Cerebellar nuclear complex (tissue), 1 donor: ENCODE data around the gene ADAMTS15.

Experiments used
- DNase-seq, 2 experiments: peaks; one replicate each; lab custom pipeline; 2025; lab: John Stamatoyannopoulos, UW

ADAMTS15 gene

GRCh38 chr11:130462931-130463330 is 14.5 kb downstream of the ADAMTS15 start:
- no peak for DNase-seq

- no peak for DNase-seq
Observed at GRCh38 chr11:130464291-130464812, 15.9 kb downstream of the ADAMTS15 start.

GRCh38 chr11:130465263-130465662 is 16.8 kb downstream of the ADAMTS15 start:
- no peak for DNase-seq

DNA sequence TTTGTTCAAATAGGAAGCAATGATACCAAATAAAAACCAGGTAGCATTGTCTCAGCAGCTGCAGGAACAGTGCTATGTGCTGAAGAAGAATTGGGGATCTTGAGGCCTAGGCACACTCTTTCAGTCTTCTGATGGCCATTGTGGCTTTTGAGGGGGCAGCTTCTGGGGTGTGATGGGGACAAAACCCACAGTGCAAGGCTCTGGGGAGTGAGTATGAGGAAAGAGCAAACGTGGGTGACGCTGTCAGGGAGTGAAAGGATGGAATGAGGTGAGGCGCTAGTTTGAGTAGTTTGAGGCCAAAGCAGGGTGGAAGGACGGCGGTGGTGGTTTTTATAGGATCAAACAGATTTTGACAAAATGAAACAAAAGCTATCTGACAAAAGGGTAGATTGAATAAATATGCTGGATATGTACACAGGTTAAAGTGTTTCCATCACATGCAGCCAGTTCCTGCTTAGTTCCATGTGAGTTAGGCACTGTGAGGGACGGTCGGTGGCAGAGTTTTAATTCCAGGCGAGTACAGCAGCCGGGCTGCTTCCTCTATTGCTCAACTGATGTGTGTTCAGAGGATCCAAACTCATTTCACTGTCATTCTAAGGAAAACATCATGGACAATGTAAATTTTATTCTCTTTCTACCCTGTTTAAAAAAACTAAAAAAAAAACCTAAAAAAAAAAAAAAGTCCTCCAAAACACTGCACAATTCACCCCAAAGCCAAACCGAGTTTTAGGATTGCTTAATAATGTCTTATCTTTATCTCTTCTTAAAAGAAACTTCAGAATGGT is 18.9 kb downstream of the ADAMTS15 start:
- DNase-seq = no peak

DNA sequence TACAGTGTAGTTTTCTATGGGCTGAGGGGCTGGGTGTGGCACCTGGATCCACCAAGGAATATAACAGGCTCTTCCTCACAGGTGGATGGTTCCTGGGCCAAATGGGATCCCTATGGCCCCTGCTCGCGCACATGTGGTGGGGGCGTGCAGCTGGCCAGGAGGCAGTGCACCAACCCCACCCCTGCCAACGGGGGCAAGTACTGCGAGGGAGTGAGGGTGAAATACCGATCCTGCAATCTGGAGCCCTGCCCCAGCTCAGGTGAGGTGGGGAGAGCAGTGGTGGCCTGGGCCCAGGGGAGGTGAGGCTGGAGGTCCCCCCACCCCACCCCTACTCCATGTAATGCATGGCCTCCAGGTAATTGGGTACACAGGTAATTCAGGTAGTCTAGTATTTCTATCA is 20.7 kb downstream of the ADAMTS15 start:
- DNase-seq = no peak

- DNase-seq = no peak
Observed at GRCh38 chr11:130470832-130471706, 22.6 kb downstream of the ADAMTS15 start.

DNA sequence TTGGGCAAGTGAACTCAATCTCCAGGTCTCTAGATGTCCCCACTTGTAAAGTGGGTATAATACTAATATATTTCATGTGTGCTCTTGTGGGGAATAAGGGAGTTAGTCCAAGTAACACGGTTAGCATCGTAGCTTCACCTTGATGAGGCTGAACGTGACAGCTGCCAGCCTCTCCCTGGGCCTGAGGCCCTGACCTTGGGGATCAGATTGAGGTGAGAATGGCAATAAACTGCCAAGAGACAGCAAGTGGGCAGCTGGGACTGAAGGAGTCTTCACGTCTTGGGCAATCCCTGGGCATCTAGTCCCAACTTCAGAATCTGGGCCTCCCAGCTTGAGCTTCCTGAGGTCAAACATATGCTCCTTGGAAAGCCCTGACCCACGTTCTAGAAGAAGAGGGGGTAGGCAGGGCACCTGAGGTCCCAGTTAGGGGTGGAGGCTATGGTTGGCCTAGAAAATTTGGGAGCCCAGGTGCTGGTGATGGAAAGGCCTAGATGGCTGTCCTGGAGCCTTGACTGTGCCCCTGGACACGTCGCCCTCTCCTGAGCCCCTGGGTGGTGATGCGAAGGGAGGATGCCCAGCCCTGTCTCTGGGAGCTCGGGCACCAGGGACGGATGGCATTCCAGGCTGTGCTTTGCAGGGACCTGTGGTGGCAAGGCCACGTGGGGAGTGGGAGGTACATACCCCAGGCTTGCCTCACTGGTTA is 23.4 kb downstream of the ADAMTS15 start:
- DNase-seq = no peak

DNA sequence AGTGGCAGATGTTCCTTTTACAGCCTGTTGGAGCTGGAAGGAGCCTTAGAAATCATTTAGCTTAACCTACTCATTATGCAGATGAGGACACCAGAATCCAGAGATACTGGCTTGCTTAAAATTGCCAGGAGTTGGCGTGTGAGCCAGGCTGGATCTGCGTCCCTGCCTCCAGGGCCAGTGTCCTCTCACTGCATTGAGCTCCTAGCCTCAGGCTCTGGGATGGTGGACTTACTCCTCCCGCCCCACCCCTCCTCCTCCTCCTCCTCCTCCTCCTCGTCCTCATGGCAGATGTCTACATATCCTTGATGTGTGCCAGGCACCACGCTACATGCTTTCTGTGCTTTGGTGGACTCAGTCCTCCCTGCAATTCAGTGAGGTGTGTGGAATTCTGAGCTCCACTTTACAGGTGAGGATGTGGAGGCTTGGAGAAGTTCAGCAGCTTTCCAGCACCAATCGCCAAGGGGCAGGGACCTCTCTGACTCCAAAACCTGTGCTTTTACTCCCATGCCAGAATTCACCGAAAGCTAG is 24.1 kb downstream of the ADAMTS15 start:
- no peak for DNase-seq

DNA sequence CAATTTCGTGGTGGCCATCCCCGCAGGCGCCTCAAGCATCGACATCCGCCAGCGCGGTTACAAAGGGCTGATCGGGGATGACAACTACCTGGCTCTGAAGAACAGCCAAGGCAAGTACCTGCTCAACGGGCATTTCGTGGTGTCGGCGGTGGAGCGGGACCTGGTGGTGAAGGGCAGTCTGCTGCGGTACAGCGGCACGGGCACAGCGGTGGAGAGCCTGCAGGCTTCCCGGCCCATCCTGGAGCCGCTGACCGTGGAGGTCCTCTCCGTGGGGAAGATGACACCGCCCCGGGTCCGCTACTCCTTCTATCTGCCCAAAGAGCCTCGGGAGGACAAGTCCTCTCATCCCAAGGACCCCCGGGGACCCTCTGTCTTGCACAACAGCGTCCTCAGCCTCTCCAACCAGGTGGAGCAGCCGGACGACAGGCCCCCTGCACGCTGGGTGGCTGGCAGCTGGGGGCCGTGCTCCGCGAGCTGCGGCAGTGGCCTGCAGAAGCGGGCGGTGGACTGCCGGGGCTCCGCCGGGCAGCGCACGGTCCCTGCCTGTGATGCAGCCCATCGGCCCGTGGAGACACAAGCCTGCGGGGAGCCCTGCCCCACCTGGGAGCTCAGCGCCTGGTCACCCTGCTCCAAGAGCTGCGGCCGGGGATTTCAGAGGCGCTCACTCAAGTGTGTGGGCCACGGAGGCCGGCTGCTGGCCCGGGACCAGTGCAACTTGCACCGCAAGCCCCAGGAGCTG is 24.8 kb downstream of the ADAMTS15 start:
- DNase-seq = no peak

GRCh38 chr11:130473795-130474377 is 25.4 kb downstream of the ADAMTS15 start:
- DNase-seq = no peak

- no peak for DNase-seq
Observed at GRCh38 chr11:130474637-130475400, 26.4 kb downstream of the ADAMTS15 start.

- no peak for DNase-seq
Observed at GRCh38 chr11:130475426-130476053, 27.1 kb downstream of the ADAMTS15 start.

DNA sequence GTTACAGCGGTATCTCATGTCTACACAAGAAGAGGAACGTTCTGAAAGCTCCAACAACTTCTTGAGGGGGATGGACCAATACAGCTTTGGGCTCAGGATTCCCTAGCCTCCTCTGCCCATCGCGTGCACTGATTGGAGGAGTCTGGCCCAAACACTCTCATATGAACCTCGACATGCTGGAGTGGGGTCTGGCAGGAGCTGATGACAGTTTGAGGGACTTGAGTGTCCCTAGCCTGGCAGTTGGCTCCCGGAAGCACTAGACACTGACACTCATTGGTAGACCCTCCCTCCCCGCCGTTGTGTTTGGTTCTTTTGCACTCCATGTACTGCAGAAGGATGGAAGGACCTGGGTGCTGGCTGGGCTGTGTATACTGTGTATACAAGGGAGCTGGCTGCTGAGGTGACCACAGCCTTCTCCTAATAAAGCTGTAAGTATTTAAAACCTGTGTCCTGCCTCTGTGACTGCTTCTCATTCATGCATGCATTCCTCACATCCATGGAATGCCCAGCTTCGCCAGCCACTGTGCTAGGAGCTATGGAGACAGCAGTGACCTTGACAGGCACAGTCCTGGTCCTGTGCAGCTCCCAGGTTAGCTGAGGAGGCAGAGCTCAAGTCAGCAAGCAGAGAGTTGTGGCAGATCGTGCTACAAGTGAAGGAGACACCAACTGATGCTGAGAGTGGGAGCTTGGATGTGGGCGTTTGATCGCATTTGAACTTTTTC is 27.9 kb downstream of the ADAMTS15 start:
- DNase-seq = no peak

- no peak for DNase-seq
Observed at GRCh38 chr11:130476922-130477491, 28.6 kb downstream of the ADAMTS15 start.

DNA sequence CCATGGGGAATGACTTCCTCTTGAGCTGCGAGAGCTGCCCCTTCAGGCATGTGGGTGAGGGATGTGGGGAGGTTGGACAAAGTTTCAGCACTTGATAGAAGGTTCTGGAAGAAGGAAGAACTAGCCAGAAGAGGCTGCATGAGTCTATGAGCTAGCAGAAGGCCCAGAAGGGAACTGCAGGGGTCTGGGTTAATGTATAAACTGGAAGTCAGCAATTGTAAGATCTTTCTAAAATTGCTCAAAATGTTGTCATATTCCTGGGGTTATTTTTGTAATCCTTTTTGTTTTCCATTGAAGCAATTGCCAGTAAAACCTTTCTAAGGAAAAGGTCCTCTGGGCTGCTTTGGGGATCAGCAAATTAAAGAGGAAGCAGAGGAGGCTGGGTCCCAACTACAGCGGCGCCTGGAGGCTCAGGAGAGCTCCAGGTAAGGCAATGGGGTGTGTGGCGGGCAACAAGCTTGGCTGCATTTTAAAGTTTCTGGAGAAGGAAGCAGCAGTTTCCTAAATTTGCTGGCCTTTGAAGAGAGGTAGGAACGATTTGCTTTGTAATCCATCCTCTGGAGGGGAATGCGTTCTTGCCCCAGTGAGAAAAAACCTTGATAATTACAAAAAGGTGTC is 29.2 kb downstream of the ADAMTS15 start:
- no peak for DNase-seq

GRCh38 chr11:130478204-130478701 is 29.8 kb downstream of the ADAMTS15 start:
- DNase-seq = no peak

- no peak for DNase-seq
Observed at GRCh38 chr11:130478881-130479280, 30.4 kb downstream of the ADAMTS15 start.

GRCh38 chr11:130480186-130480585 is 31.7 kb downstream of the ADAMTS15 start:
- DNase-seq = no peak
